ENCODE results near the gene CPA2.
"Not testable (repeated sequence)": the region's sequence is repeated elsewhere in the genome, so short reads cannot be mapped to it uniquely, and the experiment has no call there.

CPA2 gene

DNA sequence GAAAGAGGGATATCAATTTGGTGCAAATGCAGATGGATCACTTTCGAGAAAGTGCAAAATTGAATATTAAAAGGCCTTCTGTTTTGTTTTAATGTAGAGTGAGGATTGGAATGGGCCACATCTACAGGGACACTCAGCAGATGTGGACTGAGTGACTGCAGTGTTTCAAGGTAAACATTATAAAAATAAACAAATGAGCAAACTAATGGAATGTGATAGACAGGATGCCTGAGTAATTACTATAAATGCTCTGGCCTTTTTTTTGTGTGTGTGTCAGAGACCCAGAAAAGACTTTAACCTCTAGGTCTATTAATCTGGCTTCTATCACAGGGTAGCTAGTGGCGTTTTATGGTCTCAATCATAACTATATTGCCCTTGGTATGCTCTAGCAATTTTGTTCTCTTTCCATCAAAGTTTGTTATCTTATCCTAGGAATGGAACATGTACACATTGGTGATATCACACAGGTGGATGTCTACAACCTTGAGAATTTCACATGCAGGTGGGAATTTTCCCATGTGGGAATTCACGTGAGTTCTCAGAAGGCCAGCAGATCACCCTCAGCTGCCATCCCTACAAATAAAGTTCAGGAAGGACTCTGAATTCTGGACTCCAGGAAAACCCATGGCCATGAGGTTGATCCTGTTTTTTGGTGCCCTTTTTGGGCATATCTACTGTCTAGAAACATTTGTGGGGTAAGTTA lies at the start of gene CPA2:
TSS of gene CPA2 (plus strand) at position 606 of the 703 bp plus-strand sequence. CDS start at position 625, 19 bp downstream.
- DNase-seq (ENCODE audit: low spot score) = no peak

DNA sequence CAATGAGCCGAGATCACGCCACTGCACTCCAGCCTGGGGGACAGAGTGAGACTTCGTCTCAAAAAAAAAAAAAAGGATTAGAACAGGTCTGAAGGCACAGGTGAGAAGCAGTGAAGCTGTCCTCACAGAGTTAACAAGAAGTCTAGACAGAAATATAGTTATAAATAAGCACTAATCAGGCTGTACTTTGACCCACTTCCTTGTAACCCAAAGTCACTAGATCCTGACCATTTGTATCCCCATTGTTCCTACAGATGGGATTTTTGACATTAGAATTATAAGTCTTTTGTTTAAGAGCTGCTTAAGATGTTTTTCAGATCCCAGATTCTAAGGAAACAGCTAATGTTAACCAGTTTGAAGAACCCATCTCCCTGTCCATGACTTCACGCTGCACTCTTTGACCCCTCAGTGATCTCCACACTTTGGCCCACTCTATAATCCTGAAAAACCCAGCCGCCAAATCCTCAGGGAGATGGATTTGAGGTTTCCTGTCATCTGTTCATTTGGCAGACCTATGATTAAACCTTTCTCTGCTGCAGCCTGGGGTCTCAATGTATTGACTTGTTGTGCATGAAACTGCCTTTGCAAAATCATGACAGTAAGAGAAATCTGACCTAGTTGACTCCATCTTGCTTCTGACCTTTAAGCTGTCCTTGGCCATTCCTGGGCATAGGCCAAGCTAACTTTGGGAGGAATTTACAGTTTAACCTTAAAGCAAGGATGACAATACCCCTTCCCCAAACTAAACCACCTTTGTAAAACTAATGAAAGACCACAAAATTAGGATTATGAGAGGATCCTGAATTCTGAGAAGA lies 47.6 kb upstream of the CPA2 start:
- DNase-seq (ENCODE audit: low spot score) = no peak

DNA sequence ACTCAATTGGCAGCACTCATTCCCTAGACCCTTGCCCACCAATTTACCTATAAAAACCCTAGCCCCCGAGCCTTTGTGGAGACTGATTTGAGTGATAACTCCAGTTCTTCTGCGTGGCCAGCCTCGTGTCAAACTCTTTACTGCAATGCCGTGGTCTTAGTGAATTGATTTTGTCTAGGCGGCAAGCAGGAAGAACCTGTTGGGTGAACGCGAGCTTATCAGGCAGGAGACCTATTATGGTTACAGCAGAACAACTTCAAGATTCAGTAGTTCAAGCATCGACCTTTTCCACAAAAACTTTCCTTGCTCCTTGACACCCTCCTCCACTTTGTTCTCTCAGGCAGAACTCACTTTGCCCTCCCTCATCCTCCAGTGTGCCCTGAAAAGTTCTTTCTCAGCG lies 46.8 kb upstream of the CPA2 start:
- no peak for DNase-seq (ENCODE audit: low spot score)

DNA sequence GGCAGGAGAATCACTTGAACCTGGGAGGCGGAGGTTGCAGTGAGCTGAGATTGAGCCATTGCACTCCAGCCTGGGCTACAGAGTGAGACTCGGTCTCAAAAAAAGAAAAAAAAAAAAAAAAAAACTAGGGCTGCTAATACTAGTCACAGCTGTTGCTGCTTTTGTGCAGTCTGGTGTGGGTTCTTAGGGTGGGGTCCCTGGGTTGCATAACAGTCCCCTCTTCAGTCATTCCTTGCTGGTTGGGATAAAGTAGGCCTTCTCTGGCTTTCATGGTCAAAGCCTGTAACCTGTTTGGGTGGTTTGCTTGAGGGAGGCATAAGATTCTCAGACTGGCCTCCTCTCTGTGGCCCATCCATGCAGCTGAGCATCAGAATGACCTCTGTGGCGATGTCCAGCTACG lies 44.9 kb upstream of the CPA2 start:
- no peak for DNase-seq (ENCODE audit: low spot score)

DNA sequence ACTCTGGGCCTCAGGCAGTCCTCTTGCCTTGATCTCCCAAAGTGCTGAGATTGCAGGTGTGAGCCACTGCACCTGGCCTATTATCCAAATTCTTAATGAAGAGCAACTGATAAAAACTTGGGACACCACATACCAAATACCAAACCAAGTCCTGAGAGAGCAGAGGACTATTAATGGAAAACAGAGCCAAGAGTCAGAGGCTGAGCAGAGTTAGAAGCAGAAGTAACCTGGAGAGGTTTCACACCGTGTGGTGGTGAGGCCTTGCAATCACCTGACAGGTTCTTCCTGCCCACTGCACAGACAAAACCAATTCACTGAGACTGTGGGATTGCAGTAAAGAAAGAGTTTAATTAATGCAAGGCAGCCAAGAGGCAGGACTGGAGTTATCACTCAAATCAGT lies 43.0 kb upstream of the CPA2 start:
- DNase-seq (ENCODE audit: low spot score) = no peak

DNA sequence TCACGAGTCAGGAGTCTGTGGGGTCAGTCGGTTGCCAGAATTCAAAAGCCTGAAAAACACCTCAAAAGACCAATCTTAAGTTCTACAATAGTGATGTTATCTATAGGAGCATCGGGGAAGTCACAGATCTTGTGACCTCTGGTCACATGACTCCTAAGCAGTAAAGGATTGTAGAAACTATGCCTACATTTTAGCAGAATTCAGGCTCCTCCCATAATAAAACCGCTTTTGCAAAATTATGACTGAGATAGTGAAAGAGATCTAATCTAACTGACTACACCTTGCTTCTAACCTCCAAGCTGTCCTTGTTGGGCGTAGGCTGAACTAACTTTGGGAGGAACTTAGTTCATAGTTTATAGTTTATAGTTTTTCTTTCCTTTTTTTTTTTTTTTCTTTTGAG lies 42.5 kb upstream of the CPA2 start:
- DNase-seq (ENCODE audit: low spot score) = no peak

DNA sequence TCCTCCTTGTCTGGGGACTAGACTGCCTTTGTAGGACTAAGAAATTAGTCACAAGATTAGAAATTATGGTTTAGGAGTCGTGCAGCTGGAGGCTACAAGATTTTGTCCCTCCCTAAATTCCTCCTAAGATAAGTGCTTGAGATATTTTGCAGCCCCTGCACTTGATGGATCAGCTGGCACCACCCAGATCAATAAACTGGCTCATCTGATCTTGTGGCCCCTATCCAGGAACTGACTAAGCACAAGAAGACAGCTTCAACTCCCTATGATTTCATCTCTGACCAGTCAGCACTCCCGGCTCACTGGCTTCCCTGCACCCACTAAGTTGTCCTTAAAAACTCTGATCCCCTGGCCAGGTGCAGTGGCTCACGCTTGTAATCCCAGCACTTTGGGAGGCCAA lies 41.7 kb upstream of the CPA2 start:
- DNase-seq (ENCODE audit: low spot score) = not testable (repeated sequence)

DNA sequence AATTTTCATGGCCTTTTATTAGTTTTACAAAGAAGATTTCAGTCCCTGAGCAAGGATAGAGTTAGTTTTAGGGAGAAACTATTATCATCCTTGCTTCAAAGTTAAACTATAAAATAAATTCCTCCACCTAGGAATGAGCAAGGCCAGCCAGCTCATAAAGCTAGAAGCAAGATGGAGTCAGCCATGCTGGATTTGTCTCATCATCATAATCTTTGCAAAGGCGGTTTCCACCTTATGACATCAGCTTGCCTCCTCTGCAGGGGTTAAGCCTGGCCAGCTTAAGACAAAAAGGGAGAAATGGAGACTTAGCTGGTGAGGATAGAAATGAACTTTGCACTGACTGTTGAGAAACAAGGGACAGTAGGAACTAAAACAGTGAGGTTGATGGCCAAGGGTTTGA lies 40.3 kb upstream of the CPA2 start:
- no peak for DNase-seq (ENCODE audit: low spot score)

DNA sequence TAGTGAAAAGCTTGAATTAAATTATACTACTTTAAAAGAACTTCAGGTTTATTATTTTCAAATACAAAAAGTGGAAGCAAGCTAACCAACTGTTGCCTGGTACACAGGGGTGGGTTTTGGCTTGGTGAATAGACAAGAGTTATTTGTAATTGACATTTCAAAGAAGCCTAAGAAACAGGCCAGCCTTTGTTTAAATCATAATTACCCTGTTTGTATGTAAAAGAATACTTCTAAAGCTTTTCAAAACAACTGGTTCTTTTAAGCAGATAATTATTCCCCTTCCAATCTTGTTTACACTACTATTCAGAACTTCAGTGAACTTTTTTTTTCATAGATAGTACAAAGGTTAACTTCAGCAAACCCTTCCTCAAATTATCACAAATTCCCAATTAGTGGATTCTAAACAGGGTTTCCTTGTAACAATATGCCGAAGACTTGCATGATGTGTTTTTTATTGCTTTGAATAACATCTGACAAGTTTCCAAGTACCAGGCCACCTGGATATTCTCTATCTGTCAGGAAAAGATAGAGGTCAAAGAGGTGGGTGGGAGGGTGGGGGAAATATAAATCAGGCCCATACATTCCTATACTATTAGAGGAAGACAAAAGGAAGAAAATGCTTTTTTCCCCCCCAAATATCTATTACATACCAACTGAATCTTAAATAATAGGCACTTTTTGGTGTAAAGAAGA lies 38.6 kb upstream of the CPA2 start:
- no peak for DNase-seq (ENCODE audit: low spot score)

DNA sequence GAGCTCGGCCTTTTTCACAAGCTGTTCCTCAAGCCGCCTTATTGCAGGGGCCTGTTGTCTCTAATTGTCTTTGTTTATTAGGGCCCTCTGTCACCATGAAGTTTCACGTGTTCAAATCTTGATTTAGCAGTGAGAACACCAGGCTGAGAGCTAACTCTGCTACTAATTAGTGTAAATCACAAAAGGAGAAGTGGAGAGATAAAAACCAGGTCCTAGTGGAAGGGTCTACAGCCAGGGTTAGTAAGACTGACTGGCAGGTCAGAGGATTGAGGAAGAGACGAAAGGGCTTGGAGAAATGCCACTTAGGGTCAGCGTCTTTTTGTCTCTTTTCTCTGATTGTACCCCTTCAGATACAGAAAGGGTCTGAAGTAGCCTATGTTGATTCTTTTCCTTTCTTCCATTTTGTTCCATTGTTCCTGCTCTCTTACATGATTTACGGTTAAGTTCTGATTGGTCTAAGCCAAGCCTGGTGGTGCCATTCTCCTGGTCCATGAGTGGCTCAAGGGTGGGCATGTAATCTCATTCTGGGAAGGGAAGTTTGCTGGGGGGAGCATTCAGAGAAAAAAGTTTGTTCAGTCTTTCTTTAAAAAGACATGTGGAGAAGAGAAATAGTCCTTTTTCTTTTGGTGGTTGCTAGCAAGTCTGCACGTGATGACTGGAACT lies 37.7 kb upstream of the CPA2 start:
- no peak for DNase-seq (ENCODE audit: low spot score)

DNA sequence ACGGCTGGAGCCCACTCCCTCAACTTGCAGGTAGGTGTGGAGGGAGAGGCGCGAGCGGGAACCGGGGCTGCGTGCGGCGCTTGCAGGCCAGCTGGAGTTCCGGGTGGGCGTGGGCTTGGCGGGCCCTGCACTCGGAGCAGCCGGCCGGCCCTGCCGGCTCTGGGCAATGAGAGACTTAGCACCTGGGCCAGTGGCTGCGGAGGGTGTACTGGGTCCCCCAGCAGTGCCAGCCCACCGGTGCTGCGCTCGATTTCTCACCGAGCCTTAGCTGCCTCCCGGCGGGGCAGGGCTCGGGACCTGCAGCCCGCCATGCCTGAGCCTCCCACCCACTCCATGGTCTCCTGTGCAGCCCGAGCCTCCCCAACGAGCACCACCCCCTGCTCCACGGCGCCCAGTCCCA lies 36.7 kb upstream of the CPA2 start:
- not testable (repeated sequence) for DNase-seq (ENCODE audit: low spot score)

DNA sequence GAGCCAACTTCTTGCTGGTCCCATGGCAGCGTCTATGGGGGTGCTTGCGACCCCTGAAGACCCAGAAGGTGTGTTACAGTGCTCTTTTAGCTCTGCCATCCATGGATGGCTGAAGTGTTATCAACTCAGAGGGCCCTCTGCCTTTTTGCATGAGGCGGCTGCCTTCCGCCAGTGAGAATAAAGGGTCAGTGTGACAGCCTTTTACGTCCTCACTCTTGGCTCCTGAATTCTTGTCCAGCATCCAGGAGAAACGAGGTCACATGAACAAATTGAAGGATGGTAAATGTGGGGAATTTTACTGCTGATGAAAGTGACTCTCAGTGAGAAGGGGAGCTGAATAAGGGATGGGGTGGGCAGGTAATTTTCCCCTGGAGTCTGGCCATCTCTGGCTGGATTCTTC lies 34.9 kb upstream of the CPA2 start:
- no peak for DNase-seq (ENCODE audit: low spot score)

DNA sequence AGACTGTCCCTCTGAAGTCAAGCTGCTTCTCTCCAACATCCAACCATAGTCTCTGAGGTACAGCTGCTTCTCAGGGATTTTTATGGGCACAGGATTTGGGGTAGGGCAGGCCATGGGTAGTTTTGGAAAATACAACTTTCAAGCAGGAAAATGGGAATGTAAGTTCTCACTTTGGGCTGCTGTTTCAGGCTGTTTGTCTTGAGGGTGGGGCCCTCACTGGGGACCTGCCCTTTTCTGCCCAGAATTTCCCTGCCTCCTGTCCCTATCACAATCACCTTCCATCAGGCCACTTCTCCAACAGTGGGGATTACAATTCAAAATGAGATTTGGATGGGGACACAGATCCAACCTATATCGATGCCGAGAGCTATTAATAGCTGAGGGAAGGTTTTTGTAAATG lies 34.5 kb upstream of the CPA2 start:
- no peak for DNase-seq (ENCODE audit: low spot score)

DNA sequence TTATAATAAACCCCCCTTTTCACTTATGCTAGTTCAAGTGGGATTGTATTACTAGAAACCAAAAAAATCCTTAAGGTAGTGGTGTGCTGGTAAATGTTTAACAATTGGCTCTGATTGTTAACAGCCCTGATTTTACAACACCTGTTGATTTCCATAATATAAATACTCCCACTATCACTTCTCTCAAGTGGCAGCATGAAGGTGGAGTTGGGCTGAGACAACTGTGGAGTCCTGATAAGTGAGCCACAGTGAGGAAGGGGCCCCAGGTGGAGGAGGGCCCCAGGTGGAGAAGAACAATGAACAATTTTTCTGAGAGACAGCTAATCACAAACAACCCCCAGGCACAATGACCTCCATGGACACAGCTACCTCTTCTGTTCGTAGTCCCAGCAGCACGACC lies 32.6 kb upstream of the CPA2 start:
- no peak for DNase-seq (ENCODE audit: low spot score)

DNA sequence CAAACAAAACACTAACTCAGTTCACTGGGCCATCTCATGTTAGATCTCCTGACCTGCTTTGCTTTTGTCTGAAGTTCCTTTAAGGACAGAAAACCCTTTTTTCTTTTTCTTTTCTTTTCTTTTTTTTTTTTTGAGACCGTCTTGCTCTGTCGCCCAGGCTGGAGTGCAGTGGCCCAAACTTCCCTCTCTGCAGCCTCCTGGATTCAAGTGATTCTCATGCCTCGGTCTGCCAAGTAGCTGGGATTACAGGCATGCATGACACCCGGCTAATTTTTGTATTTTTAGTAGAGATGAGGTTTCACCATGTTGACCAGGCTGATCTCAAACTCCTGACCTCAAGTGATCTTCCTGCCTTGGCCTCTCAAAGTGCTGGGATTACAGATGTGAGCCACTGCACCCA lies 30.3 kb upstream of the CPA2 start:
- DNase-seq (ENCODE audit: low spot score) = not testable (repeated sequence)

DNA sequence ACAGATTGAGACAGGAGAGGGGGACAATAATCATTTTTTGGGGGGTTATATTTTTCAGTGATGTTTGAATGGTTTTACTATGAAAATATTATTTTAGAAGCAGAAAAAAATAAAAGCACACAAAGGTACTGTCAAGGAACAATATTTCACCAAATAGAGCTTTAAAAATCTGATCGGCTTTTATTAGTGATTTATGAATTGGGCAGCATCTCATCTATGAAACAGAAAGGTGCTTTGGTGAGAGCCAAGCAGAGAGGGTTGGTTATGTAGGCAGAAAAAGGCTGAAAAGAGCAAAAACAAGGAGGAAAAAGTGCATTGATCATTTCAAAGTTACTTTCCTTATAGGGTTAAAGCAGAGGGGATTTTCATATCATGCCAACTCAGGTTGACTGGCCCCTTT lies 26.4 kb upstream of the CPA2 start:
- DNase-seq (ENCODE audit: low spot score) = no peak

DNA sequence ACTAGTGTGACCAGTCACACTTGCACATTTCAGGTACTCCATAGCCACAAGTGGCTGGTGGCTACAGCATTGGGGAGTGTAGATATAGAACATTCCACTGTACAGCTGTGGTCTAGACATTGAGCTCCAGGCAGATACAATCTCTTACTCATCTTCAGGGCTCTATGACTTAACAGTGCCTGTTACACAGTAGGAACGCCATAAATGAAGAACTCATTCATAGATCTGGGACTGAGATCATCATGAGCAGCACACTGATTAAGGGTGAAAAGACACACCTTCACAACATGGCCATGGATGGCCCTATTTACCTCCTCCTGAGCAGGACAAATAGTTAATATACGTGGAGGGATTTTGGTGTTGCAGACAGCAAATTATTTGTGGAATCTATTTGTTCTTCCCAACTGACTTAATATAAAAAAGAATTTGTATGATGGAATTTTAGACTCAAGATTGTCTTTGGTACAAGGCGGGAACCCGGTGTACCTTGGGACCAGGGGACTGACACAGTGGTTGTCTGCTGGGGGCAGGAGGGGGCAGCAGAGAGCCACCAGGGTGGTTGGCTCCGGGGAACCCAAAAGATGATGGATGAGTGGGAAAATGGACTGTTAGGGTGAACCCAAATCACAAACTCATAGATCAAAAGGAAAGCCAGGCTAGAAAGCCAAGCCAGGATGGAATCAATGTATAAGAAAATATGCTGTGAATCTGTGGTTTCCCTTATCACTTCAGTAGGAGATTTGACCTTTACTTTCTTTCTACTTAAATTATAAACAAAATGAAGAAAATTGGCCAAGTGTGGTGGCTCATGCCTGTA lies 24.3 kb upstream of the CPA2 start:
- peak; percentile 73 for DNase-seq (ENCODE audit: low spot score)

DNA sequence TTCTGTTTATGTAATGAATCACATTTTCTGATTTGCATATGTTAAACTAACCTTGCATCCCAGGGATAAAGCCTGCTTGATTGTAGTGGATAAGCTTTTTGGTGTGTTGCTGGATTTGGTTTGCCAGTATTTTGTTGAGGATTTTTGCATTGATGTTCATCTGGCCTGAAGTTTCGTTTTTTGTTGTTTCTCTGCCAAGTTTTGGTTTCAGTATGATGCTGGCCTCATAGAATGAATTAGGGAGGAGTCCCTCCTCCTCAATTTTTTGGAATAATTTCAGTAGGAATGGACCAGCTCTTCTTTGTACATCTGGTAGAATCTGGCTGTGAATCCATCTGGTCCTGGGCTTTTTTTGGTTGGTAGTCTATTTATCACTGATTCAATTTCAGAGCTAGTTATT lies 23.2 kb upstream of the CPA2 start:
- DNase-seq (ENCODE audit: low spot score) = not testable (repeated sequence)

DNA sequence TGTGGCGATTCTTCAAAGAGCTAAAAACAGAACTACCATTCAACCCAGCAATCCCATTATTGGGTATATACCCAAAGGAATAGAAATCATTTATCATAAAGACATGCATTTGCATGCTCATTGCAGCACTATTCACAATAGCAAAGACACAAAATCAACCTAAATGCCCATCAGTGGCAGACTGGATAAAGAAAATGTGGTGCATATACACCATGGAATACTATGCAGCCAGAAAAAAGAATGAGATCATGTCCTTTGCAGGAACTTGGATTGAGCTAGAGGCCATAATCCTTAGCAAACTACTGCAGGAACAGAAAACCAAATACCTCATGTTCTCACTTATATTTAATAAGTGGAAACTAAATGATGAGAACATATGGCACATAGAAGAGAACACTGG lies 20.2 kb upstream of the CPA2 start:
- DNase-seq (ENCODE audit: low spot score) = not testable (repeated sequence)

DNA sequence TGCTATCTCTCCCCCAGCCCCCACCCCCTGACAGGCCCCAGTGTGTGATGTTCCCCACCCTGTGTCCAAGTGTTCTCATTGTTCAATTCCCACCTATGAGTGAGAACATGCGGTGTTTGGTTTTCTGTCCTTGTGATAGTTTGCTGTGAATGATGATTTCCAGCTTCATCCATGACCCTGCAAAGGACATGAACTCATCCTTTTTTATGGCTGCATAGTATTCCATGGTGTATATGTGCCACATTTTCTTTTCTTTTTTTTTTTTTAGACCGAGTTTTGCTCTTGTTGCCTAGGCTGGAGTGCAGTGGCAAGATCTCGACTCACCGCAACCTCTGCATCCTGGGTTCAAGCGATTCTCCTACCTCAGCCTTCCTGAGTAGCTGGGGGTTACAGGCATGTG lies 17.8 kb upstream of the CPA2 start:
- not testable (repeated sequence) for DNase-seq (ENCODE audit: low spot score)

DNA sequence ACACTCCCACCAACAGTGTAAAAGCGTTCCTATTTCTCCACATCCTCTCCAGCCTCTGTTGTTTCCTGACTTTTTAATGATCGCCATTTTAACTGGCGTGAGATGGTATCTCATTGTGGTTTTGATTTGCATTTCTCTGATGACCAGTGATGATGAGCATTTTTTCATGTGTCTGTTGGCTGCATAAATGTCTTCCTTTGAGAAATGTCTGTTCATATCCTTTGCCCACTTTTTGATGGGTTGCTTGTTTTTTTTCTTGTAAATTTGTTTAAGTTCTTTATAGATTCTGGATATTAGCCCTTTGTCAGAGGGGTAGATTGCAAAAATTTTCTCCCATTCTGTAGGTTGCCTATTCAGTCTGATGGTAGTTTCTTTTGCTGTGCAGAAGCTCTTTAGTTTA lies 17.0 kb upstream of the CPA2 start:
- DNase-seq (ENCODE audit: low spot score) = not testable (repeated sequence)

DNA sequence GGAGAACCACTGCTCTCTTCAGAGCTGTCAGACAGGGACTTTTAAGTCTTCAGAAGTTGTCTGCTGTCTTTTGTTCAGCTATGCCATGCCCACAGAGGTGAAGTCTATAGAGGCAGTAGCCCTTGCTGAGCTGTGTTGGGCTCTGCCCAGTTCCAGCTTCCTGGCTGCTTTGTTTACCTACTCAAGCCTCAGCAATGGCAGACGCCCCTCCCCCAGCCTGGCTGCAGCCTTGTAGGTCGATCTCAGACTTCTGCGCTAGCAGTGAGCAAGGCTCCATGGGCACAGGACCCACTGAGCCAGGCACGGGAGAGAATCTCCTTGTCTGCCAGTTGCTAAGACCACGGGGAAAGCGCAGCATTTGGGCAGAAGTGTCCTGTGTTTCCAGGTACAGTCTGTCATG lies 12.1 kb upstream of the CPA2 start:
- DNase-seq (ENCODE audit: low spot score) = no peak

Data from iPS-NIHi11 (cell line).